Right ventricle myocardium superior (tissue), 1 donor: ENCODE results near the gene SYT15. TPM values are rescaled to one million over a fixed set of nuclear protein-coding genes. Genes with fewer than 3 reads are reported as not detected.

Experiments used
- ATAC-seq: fragments of 200-7000 bp; cut with Tn5 transposase; one replicate; pipeline ENCODE4 v1.9.1; 2020; ENCODE audit warnings: mild to moderate bottlenecking; ENCODE audit not compliant: poor library complexity
- DNase-seq: peaks from one replicate; pipeline ENCODE4 v3.0.0-alpha.2; 2020
- intact Hi-C: fragments of 100-400 bp; cut with DNase I; formaldehyde crosslinking; loops from one replicate; pipeline ENCODE4 v1.11.2; 2022
- total RNA-seq: library from RNA; stranded (reverse); fragmentation: NEBNext Ultra II Directional; extraction: Animal tissue kit (Norgen Biotek cat#: 25700); gene quantifications from one replicate; pipeline ENCODE4 v1.2.1, GENCODE V29; 2021
- donor health status: DM: no; HTN: yes; CAD: no; lungs with severe emphysema.

The SYT15 gene
- total RNA-seq, 1 donor from 2014 or later: 2.7 TPM

DNA sequence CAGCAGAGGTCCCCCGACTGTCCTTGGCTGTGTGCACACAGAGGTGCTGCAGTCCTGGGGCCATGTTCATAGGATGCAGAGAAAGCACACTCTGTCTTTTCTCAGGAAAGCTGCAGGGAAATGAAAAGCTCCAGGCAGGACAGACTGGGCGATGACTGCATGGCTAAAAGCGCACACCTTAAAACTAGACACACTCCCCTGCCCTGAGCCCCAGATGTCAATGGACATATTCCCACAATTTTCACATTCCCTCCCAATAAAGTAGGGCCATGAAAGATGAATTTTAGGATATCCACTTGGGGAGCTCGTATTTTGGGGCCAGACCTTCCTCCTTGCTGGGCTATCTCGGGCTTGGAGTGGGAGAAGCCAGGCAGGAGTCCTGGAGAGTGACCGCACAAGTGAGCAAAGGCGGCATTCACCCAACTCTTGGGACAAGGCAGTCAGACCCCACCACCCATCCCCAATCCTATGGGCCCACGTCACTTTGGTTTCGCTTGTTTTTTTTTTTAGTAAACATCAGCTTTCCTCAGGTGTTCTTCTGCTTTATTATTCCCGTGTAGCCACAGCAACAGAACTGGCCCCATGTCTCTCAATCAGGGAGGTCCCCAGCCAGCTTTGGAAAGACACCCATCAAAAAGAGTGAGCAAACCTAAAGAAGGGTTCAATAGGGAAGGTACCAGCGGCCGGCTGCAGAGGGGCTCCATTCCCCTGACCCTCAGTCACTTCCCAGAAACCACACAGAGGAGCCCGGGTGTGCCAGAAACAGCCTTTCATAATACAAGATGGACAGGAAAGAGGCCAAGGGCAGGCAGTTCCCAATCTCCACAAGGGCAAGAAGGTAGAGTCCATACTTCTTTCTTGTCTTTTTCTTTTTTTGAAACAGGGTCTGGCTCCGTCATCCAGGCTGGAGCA, 35.2 kb upstream of the SYT15 start:
- ATAC-seq (no peak), DNase-seq (no peak)
- intact Hi-C loops: no loop called here

DNA sequence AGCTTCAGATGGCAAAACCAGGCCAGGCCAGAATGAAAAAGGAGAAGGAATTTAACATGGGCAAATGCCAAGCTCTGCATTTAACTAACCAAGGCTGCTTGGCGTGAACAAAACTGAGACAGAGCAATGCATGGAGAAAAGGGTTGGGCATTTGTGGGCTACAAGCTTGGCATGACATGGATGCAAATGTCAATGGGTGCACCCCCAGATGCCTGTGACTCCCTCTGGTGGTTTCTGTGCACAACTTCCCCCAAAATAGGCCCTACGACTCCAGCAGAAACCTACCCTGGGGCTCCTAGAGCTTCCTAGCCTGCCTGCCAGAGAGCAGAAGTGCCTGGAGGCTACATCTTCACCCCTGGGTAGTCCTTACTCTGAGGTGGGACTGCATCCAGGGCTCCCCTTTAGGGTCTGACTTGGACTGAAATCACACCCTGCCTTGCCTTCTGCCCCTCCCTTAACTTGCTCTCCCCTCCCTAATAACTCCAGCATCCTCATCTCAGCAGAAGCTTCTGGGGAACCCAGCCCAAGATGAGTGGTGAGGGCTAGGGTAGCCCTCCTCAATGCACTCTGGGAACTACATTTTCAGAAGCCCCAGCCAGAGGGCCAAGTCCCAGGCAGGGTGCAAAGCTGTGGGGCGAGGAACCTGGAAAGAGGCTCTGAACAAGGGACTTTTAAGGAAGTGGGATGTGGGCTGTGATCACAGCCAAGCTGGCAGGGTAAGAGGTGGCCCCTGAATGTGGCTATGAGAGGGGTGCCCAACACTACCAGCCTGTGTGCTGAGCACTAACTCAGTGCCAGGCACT, 33.7 kb upstream of the SYT15 start:
- no peak for ATAC-seq
- DNase-seq: peak; percentile 38
- intact Hi-C loops: no loop called here

DNA sequence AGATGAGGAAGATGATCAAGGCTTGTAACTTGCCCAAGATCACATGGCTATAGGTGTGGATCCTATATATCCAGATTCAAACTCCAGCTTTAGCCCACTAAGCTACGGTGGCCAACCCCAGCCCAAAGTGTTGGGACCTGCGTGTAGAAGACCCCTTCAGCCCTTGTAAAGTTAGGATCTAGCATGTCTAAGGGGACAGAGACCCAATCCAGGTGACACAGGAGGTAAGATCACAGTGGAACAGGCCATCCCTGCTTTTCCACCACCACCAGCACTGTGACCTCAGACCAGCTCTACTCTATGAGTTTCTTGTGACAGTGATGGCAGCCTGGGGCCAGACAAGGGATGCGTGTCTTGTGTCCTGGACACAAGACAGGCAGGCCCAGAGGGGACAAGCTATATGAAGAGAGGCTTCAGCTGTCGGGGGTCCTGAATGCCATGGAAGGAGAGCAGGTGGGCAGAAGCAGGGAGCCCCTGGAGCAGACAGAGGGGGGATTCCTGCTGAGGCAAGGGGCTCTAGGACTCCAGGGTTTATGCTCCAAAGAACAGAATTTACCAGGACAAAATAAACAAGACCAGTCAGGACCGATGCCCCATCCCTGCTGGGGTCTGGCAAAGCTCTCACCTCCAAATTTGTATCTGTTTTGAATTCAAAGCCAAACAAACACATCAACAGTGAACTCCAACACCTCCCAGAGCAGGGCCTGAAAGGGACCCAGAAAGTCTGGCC, 32.9 kb upstream of the SYT15 start:
- DNase-seq (peak; percentile 37), ATAC-seq (no peak)
- intact Hi-C loops: no loop called here

DNA sequence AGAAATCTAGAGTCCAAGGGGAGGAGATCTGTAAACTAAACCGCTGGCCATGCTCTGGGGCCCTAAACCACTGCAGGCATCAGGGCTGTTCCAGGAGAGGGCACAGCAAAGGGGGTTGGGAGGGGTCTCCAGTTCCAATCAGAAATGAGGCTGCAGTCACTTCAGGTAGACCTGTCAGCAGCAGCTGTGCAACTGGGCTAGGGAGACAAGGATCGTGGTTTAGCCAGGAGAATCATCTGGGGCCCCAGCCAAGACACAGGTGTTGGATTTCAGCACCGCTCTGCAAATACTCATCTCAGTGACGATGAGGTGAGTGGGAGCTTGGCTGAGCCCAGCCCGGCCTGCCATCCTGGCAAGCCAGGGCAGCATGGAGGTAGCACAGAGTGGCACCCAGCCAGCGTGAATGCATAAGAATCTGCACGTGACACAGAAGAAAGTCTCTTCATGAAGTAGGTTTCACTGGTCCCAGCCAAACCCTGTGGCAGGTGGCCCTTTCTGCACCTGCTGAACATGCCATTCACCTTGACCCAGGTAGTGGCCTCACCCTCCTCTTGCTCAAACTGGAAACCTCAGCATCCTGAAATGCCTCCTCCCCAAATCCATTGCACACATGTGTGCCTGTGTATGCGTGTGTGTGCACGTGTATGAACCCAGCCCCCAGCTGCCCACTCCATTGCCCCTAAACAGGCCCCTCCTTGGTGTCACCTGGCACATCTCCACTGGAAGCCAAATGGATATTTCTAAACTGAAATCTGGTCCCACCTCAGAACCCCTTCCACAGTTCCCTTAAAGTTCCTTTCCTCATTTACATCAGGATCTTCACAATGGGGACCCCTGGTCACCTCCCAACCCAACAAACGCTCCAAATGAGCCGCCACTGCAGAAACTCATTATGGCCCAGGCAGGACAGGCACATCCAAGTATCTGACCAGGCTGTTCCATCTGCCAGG, 32.1 kb upstream of the SYT15 start:
- intact Hi-C loops: no loop called here
- DNase-seq (peak; percentile 57), ATAC-seq (no peak)

DNA sequence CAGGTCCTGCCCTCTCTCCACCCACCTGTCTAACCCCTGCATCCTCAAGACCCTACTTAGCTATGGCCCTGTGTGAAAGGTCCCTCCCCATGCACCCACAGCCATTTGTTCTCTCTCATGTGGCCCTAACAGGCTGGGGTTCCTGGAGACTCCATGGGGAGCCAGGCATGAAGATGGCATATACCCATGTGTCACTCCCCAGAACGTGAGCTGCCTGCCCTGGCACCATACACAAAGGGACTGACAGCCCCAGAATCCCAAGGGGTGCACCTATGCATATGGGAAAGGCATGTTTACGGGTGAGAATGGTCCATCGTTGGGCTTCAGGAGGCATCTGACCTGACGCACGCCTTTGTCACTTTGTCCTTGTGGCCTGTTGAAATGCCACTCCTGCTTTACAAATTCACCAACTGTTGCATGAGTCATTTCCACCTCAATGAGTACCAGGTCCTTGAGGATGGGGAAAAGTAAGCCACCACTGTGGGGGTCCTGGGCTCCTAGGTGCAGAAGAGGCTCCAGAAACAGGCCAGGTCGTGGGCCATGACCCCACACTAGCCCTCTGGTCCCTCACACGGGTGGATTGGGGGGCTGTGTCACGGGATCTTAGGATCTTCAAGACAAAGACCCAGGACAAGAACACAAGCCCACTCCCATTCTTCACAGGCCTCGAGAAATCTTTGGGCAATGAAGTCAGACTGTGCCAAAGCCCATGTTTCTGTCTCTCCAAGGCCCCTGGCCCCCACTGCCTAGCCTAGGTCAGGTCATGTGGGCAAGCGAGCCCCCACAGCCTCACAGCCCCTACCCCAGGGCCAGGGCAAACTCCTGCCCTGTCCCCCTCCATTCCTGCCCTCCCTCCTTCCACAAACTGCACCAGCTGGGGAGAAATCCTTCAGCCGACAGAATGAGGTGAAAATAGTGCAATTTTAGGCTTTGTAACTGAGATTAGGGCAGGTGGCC, 31.1 kb upstream of the SYT15 start:
- DNase-seq (no peak), ATAC-seq (no peak)
- intact Hi-C loops: no loop called here

DNA sequence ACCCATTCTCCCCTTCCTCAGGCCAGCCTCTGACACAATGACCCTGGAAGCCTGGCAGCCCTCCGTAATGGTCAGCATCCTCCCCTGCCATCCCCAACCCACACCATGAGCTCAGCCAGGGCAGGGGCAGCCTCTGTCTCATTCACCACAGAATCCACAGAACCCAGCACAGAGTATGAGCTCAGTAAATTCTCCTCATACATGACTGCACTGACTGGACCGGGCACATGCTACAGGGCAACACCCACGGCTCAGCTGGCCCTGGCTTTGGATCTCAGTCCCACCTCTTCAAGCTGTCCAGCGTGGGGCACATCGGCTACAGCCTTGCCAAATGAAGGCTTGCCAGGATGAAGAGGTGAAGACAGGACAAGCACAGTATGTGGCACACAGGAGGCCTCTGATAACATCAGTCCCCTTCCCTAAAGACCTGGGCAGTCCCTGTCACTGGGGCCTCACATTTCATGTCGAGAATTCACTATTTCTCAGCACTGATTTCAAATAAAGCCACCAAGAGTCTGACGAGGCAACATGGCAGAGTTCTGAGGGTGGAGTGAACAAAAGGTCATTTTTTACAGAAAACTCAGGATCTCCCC, 30.3 kb upstream of the SYT15 start:
- no peak for ATAC-seq
- intact Hi-C loops: no loop called here
- DNase-seq: peak; percentile 45

DNA sequence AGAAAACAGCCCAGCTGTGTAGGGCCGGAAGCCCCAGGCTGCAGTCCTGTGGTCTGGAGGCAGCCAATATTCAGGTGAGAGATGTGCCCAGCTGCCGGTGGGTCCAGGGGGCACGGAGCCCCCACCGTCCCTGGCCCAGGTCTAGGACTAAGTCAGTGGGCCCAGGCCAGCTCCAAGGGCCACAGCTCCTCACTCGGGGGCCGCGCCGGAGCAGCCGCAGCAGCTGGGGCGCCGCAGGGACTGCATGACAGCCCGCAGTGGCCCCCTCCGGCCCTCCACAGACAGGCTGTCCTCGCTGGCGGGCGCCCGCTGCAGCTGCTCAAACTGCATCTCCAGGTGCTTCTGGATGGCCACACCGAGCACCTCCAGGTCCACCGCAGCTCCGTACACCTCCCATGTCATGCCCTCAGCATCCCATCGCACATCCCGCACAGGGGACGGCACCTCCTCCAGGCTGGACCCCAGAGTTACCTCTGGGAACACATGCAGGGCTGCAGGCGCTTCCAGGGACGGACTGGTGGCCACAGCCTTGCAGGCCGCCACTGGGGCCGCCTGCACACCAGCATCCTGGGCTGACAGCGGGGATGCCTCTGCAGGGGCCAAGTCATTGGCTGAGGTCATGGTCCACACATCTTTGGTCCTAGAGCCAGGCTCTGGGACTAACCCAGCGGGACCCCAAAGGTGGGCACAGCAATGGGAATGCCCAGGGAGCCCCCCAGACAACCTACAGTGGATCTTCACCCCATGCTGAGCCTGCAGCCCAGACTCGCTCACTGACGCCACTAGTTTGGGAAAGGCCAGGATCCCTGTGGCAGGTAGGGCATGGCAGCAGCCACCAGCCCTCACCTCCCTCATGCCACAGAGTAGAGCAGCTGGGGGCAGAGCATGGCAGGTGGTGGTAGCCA, 29.5 kb upstream of the SYT15 start:
- intact Hi-C loops: no loop called here
- DNase-seq: peak; percentile 44
- ATAC-seq: no peak

DNA sequence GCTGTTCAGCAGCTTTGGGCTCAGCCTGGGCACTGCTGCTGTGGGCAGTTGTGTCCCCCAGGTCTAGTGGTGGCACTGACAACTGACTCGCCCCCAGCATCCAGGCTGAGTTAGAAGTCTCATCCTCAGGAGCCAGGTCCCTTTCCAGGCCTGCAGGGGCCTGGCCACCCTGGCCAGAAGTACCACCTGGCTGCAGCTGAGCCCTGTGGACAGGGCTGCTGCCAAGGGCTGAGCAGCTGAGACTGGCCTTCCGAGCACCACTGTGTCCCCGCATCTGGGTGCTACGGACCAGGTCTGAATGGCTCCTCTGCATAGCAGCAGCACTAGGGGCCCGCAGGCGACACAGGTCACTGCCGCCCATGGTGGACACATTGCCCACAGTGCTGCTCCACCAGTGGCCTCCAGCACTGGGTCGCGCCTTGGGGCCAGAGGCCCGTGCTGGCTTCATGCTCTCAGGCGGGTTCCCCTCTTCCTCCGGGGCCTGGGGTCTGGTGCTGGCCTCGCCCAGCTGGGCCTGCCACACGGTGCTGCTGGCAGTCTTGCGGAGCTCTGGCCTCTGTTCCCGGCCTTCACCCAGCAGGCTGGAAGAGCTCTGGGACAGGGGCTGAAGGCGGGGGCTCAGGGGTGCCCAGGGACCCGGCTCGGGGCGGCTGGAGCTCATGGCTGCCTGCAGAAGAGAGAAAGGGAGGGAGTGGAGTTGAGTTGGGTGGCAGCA, 28.7 kb upstream of the SYT15 start:
- ATAC-seq (no peak), DNase-seq (peak; percentile 50)
- intact Hi-C loops: no loop called here

DNA sequence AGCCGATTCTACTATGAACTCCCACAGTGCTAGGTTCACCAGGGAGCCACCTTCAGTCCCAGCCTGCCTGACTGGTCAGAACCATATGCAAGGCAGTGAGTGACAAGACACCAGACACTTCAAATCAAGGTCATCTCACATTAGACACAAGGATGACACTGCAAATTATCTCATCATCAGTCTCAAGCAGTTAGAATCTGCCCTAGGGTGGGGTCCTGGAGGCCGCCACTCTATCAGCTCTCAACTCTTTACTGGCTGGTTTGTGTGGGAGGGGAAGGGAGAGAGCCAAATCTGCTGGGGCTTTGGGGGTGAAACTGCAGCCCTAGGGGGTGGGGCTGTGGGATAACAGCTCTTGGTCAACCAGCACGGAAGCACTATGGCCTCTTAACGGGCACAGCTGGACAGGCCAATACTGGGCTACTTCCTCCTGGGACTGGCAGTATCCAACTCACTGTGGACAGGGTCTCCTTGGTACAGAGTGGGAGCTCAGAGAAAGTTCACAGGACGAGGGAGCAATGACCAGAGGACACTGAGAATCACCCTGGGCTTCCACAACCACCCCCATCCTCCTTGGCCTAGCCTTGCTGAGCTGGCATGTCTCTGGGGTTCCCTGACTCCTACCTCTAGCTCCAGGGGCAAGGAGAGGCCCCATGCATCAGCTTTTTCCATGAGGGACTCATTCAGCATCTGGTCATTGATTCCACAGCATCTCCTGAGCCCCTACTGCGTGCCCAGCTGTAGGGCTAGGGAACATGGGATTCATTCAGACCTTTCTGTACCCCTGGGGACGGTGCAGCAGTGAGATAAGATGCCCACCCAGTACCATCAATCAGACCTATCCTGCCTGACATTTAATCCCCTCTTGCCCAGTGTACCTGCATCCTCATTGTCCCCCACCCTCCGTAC, 27.9 kb upstream of the SYT15 start:
- intact Hi-C loops: no loop called here
- ATAC-seq: no peak
- no peak for DNase-seq

DNA sequence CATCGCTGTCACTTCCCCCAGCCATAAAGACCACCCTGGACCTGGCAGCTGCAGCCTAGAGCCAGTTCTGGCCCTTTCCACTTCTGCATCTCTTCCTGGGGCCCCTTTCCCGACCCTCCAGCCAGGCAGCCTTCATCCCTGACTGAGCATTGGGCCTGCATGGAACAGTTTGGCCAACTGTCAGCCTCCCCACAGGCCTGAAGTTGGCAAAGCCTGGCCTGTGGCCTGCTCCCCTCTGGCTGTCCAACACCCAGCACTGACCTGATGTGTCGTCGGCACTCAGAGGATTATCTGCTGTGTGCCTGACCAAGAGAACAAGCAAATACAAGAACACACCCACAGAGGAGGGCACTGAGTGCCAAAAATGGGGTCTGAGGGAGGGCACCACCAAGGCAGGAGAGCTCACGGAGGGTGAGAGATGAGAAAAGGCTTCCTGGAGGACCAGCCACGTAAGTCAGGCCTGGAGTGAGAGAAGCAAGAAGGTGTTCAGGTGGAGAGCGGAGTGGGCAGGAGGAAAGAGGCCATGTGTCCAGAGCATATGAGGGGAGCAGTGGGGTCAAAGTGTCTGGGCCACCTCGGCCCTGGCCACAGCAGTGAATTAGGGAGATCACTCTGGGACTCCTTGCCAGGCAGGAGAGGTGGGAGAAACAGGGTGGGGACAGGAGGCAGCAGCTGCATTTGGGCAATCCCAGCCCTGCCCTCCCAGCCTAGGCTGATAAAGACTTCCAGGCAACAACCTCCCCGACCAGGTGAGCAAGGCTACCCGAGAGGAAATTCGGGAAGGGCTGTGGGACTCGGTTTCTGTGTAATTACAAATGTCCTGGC, 27.0 kb upstream of the SYT15 start:
- ATAC-seq: no peak
- DNase-seq: peak; percentile 43
- intact Hi-C loops: no loop called here

DNA sequence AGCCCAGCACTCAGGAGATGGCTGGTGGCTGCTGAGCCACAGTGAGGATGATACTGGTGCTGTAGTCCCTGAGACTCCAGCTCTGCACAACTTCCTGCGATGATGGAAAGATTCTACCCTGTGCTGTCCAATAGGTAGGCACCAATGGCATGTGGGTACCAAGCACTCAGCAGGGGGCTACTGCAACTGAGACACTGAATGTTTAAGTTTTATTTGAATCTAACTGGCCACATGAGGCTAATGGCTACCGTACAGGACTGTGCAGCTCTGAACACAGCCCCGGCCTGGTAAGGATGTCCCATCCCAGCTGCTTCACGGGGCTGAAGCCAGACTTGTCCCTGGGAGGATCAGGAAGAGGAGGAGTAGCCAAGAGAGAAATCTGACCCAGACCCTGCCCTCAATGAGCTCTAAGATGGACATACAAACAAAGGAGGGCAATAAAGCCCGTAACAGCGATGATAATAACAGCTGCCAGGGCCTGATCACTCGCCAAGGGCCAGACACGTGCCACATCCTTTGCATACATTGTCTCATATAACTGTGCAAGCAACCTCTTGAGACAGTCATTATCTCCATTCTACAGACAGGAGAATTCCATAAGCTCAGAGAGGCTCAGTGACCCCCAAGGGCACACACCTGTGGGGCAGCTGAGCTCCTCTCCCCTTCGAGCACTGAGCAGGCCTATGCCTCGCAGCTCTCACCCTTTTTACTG, 26.2 kb upstream of the SYT15 start:
- intact Hi-C loops: no loop called here
- no peak for DNase-seq
- no peak for ATAC-seq

DNA sequence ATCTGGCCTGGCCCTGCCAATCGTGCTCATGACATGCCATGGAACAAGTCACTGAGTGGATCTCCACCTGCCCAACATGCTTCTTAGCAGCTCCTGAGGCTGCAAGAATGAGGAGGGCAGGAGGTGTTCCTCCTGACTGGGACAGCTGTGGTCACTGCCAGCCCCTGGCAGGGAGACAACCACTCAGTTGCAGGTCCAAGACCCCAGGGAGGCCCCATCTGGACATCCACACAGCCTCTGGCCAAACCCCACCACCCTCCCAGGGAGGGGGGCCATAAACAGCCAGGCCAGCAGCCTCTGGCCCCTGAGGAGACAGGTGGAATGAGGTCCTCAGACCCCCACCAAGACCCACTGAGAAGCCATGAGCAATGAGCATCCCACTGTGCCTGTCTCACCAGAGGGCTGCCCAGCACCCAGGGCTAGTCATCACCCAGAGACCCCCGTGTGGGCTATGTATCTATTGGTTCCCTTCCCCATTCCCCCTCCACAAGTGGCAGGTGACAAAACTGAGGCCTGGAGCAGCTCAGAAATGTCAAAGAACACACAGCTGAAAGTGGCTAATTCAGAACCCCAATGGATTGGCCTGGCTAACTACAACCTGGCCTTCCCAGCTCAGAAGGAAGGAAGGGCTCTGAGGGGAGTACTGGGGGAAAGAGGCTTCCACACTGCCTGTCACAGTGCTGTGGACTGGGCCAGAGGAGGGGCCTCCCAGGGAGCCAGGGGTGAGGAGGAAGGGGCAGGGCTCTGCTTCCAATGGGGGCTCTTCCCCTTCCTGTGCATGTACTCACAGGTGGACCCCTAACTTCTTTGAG, 25.5 kb upstream of the SYT15 start:
- intact Hi-C loops: no loop called here
- DNase-seq (no peak), ATAC-seq (no peak)
